ENCODE measurements around the gene KHDC1L.
A peak's percentile ranks its signal among the peaks of the same experiment; 100 is the strongest.
"Not testable (repeated sequence)": the region's sequence is repeated elsewhere in the genome, so short reads cannot be mapped to it uniquely, and the experiment has no call there.

KHDC1L gene, protein sequence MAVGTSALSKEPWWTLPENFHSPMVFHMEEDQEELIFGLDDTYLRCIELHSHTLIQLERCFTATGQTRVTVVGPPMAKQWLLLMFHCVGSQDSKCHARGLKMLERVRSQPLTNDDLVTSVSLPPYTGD

DNA sequence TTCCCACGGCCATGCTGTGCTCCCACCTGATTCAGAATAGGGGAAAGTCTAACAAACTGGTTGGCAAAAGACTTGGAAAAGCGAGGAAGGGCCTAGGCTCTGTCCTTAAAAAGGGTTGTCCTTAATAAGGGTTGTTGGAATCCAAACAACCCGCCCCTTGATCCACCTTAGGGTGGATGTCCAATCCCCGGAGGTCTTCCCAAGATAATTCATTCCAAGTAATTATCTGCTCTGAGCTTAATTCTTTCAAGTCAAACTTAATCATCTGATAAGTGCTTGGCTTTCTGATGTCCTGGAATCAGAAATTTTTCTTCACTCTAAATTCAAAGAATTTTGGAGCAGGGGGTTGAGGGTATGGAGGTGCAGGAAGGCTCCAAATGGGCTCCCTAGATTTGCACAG, at the start of gene KHDC1L:
TSS of gene KHDC1L (minus strand) at position 101 of the 400 bp plus-strand sequence. CDS start at position 13, 88 bp downstream.
- H3K27ac ChIP-seq: no peak within 1 kb of the TSS
- DNase-seq (ENCODE audit: low read depth, low spot score): no peak

DNA sequence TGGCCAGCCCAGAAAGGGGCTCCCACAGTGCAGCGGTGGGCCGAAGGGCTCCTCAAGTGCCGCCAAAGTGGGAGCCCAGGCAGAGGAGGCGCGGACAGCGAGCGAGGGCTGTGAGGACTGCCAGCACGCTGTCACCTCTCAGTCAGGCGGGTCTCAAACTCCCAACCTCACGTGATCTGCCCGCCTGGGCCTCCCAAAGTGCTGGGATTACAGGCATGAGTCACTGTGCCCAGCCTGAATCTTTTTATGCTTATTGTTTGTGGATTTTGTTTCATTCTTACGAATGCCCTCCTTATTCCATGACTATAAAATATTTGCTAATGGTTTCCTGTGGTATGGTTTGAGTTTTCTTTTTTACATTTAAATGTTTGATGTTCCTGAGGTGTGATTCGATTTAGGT, 44.0 kb upstream of the KHDC1L start:
- DNase-seq (ENCODE audit: low read depth, low spot score); H3K27ac ChIP-seq: not testable (repeated sequence)

DNA sequence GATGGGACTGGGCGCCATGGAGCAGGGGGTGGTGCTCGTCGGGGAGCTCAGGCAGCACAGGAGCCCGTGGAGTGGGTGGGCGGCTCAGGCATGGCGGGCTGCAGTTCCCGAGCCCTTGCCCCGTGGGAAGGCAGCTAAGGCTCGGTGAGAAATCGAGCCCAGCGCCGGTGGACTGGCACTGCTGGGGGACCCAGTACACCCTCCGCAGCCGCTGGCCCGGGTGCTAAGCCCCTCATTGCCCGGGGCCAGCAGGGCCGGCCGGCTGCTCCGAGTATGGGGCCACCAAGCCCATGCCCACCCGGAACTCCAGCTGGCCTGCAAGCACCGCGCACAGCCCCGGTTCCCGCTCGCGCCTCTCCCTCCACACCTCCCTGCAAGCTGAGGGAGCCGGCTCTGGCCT, 43.6 kb upstream of the KHDC1L start:
- DNase-seq (ENCODE audit: low read depth, low spot score); H3K27ac ChIP-seq: not testable (repeated sequence)

DNA sequence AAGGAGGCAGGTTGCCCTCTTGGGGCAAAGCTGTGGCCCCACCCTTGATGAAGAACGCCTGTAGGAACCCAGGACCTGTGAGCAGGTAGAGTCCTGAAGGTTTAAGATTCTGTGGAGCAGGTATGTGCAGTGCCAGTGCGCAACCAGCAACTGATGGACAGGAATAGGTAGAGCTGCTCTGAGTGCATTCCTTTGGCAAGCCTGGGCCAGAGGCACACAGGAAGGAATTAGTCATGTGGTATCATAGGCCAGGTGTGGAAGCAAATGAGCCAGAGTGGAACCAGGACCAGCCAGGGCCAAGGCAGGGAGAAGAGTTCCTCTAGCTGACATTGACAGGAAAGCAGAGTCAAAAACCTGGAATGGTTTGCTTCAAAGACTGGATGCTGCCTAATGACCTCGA, 39.1 kb upstream of the KHDC1L start:
- peak; percentile 94 for DNase-seq (ENCODE audit: low read depth, low spot score)
- peak overlapping the region; percentile 80 for H3K27ac ChIP-seq

DNA sequence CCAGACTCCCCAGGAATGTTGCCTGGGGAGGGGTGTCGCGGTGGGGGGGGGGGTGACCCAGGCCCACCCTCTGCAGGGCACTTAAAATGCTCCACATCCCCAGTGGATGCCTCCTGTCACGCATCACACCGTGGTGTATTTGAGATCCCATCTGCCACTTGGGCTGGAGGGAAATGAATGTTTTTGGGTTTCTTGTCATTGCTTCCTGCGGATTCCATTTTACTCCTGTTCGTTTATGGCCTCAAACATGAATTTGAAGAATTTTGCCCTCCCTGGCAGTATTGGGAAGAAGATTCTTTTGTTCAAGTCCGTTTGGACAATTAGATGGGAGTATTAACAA, 38.2 kb upstream of the KHDC1L start:
- no peak for DNase-seq (ENCODE audit: low read depth, low spot score)
- peak overlapping the region; percentile 80 for H3K27ac ChIP-seq

DNA sequence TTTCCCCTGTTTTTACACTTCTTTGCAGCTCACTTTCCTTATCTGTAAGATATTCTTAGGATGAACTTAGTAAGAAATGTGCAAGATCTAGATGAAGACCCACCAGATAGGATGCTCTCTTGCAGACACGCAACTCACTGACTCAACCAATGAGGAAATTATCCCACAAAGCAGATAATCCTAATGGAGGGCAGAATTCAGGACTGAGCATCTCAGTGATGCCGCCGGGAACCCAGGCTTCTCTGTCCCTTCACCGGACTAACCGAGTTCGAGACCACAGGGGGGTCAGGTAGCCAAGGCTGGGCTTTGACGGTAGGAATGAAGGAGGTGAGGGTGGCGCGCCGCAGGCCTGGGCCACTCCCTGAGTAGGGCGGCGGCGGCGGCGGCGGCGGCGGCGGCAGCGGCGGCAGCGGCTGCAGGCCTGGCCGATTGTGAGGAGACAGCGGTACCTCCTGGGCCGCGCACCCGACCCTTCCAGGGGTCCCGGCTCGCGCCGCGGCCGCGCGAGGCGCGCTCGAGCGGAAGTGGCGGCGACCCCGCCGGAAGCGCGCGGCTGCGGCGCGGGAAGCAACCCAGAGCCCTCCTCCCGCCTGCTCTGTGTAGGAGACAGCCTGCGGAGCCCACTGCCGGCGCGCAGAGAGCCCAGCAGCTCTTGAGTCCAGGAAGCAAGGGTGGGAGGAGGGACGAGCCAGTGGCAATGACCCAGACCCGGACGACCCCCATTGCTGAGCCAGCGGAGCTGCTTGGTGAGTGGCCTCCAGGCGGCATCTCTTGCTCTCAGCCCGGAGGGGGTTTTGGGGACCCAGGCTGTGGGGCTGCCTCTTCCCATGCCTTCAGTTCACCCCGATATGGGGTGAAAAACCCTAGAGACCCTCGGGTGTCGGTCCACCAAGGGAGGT, 37.6 kb upstream of the KHDC1L start, which contains the start of gene KHDC1:
TSS of gene KHDC1 (minus strand) at position 526 of the 899 bp plus-strand sequence. CDS start 20,679 bp downstream, outside the sequence.
- H3K27ac ChIP-seq: peak within 1 kb of the TSS; percentile 80

DNA sequence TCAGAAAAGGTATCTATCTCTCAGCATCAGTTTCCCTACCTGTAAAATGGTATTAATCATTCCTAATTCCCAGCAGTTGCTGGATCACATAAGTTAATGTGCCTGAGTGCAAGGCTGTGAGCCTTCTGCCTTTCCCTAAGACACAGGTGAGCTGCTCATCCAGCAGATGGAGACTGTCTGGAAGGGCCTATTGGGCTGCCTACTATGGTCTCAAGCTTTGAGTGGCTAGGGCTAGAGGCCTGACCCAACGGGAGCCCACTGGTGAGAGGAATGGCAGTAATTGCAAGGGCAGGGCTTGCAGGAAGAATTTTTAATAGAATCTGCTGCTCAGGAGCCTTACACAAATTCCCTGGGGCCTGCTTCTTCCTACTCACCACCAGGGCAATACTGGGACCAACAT, 33.4 kb upstream of the KHDC1L start:
- no peak for DNase-seq (ENCODE audit: low read depth, low spot score)

More for the DNA sequence above, 37.6 kb upstream of the KHDC1L start, which contains the start of gene KHDC1:
- no peak for DNase-seq (ENCODE audit: low read depth, low spot score)

DNA sequence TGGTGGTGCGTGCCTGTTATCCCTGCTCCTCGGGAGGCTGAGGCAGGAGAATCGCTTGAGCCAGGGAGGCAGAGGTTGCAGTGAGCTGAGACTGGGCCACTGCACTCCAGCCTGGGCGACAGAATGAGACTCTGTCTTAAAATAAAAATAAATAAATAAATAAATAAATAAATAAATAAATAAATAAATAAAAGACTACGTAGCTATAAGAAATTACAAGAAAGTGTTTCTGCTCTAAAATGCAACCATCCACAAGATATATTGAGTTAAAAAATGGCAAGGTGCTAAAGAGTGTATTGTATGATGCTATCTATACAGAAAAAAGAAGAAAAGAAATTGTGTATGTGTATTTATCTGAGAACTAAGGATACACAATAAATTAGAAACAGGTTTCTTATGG, 29.0 kb upstream of the KHDC1L start:
- not testable (repeated sequence) for DNase-seq (ENCODE audit: low read depth, low spot score); H3K27ac ChIP-seq

More for the DNA sequence above, 33.4 kb upstream of the KHDC1L start:
- no peak overlapping the region for H3K27ac ChIP-seq

DNA sequence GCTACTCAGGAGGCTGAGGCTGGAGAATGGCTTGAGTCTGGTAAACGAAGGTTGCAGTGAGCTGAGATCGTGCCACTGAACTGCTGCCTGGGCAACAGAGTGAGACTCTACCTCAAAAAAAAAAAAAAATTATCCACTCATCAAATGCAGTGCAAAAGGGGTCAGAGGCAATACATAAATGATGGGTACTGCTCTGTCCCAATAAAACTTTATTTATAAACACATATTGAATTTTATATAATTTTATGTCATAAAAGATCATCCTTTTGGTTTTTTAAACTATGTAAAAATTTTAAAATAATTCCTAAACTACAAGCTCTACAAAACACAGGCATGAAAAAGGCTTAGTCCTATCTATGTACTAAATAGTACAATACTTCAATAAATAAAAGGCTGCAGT, 27.4 kb upstream of the KHDC1L start:
- no peak for DNase-seq (ENCODE audit: low read depth, low spot score)
- H3K27ac ChIP-seq: no peak overlapping the region

DNA sequence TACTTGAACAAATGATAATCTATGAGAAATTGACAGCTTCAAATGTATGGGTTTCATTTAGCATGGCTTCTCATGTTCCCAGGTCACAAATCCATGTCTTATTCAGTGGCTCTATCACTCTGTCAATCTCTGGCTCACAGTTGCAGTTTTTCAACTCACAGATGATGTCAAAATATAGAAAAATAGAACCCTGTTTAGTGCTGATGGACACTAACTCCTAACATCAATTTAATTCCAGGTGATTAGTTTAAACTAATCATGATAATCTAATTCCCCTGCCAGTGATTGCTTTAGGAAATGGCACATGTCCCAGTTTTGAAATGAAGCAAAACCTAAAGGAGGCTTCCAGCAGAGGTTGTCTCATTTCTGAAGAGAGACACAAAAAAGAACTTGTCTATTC, 24.7 kb upstream of the KHDC1L start:
- H3K27ac ChIP-seq: no peak overlapping the region
- DNase-seq (ENCODE audit: low read depth, low spot score): no peak

DNA sequence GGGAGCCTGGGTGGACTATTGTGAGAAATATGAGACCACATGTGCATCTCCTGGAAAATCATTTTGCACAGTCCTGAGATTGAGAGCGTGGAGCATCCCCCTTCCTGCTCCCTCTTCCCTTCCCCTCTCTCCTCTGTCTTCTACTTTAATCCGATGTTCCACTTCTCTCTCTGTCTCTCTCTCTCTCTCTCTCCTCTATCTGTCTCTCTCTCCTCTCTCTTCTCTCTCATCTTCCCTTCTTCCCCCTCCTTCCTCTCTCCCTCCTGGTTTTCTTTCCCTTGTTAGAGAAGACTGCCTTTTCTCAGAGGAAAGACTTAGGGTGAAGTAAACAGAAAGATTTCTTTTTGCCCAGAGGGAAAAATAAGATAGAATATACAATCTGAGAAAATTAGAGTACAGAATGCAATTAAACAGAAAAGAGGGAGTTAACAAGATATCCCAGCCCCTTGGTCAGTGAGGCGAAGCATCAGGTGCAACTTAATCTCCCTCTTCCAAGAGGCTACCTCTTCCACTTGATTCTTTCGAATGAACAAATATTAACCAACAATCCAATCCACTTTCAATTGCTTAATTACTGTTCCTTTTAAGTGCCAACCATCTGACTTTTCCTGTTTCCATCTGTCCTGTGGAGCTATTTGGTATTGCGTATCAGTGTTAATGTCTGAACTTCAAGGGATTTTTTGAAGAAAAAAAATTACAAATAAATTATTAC, 23.1 kb upstream of the KHDC1L start:
- H3K27ac ChIP-seq: no peak overlapping the region
- no peak for DNase-seq (ENCODE audit: low read depth, low spot score)

DNA sequence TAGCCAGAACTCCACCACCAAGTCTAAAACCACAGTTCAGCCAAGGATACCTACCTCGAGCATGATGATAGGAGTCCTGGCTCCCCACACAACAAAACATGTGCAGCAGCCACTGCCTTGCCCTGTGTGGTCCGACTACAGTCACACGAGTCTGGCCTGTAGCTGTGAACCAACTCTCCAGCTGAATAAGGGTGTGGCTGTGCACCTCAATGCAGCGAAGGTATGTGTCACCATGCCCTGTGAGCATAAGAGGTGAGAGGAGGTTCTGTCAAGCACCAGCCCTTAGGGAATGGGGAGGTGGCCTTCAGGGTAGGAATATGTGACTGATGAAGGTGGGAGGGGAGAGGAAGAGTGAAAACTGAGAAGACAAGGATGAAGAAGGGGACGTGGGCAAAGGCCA, 16.7 kb upstream of the KHDC1L start:
- DNase-seq (ENCODE audit: low read depth, low spot score): no peak
- no peak overlapping the region for H3K27ac ChIP-seq

DNA sequence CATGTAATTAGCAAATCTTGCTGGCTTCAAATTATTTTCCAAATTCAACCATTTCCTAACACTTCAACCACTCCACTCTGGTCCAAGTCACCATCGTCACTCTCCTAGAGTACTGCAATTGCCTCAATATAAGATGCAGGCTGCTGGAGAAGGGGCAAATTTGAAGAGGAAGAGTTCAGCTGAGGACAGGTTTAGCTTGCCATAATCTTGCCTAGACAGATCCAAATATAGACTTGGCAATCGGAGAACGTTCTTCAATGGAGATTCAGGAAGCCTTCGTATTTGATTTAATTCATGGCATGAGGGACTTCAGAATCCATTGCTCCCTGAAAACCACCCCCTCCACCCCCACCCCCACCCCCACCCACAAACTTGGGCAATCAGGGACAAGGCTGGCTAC, 15.4 kb upstream of the KHDC1L start:
- no peak for DNase-seq (ENCODE audit: low read depth, low spot score)
- H3K27ac ChIP-seq: no peak overlapping the region

DNA sequence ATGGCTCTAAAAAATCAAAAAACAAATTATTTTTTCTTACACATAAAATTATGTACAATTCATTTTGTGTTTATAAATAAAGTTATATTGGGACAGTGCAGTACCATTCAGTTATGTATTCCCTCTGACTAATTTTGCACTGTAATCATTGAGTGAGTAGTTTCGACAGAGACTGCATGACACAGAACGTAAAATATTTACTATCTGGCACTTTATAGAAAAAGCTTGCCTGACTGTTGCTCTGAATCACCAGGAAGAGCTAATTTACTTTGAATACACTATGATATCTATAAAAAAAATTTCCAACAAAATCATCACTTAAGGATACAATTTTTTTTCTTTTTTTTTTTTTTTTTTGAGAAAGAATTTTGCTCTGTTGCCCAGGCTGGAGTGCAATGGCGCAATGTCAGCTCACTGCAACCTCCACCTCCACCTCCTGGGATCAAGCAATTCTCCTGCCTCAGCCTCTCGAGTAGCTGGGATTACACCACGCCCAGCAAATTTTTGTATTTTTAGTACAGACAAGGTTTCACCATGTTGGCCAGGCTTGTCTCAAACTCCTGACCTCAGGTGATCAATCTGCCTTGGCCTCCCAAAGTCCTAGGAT, 11.0 kb upstream of the KHDC1L start:
- peak; percentile 76 for DNase-seq (ENCODE audit: low read depth, low spot score)
- H3K27ac ChIP-seq: peak overlapping the region; percentile 83

DNA sequence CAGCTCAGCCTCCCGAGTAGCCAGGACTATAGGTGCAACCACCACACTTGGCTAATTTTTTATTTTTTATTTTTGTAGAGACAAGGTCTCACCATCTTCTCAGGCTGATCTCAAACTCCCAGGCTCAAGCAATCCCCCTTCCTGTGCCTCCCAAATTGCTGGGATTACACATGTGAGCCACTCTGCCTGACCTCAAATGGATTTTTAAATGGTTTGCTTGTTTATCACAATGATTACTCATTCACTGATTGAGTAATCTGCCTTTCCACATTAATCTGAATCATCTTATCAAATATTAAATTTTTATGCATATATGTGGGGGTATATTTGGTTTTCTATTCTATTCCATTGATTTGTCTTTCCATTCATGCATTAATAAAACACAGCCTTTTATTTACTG, 9.4 kb upstream of the KHDC1L start:
- H3K27ac ChIP-seq: peak overlapping the region; percentile 83
- peak; percentile 46 for DNase-seq (ENCODE audit: low read depth, low spot score)

DNA sequence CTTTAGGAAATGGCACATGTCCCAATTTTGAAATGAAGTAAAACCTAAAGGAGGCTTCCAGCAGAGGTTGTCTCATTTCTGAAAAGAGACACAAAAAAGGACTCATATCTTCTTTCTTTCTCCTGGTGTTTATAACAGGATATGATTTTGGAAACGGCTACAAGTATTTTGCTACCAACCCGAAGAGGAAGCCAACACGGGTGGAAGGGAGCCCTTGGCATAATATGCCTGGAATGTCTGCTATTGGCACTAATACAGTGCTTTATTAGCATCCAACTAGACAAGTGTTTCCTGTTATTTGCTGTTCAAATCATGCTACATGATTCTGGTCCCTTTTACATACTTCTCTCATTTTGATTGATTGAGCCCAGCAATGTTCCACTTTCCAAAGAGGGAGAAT, 8.7 kb upstream of the KHDC1L start:
- H3K27ac ChIP-seq: peak overlapping the region; percentile 83
- DNase-seq (ENCODE audit: low read depth, low spot score): not testable (repeated sequence)

DNA sequence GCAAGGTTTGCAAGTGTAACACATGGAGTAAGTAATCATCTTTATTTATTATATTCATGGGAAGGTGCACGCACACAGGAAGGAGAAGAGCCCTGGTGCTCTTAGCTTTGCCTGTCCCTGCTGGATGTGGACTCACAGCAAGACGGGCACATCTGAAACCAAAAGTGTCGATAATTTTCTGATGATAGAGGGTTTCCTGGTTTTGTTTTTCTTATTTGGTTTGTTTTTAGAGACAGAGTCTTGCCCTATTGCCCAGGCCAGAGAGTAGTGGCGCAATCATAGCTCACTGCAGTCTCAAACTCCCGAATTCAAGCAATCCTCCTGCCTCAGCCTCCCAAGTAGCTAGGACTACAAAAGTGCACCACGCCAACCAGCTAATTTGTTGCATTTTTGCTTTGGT, 7.8 kb upstream of the KHDC1L start:
- no peak for DNase-seq (ENCODE audit: low read depth, low spot score)
- no peak overlapping the region for H3K27ac ChIP-seq

DNA sequence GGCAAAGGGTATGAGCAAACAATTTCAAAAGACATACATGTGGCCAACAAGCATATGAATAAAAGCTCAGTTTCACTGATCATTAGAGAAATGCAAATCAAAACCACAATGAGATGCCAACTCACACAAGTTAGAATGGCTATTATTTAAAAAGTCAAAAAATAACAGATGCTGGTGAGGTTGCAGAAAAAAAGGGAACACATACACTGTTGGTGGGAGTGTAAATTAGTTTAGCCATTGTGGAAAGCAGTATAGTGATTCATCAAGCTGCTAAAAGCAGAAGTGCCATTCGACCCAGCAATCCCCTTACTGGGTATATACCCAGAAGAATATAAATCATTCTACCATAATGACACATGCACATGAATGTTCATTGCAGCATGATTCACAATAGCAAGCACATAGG, 6.7 kb upstream of the KHDC1L start:
- H3K27ac ChIP-seq: no peak overlapping the region
- DNase-seq (ENCODE audit: low read depth, low spot score): no peak

DNA sequence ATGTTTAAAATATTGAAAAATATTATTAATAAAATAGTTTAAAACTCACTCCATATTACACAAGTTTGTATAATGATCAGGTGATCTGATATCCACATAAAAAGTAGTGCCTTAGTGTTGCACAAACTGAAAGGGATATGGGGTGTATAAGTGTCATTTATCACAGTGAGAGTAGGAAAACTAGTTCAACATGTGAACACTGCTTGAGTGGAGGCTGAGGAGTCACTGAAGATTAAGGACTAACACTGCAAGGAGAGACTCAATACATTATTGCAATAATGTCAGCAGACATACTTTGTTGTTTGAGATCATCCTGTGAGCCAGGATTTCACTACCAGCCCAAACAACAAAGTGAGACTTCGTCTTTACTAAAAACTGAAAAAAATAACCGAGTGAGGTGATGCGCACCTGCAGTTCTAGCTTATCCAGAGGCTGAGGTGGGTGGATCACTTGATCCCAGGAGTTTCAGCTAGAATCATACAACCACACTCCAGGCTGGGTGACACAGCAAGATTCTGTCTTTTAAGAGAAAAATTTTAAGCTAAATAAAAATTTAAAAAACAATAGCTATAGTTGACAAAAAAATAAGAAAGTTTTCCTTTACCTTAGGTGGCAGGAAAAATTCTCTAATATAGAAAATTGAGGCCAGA, 2.4 kb upstream of the KHDC1L start:
- H3K27ac ChIP-seq: no peak overlapping the region
- no peak for DNase-seq (ENCODE audit: low read depth, low spot score)

DNA sequence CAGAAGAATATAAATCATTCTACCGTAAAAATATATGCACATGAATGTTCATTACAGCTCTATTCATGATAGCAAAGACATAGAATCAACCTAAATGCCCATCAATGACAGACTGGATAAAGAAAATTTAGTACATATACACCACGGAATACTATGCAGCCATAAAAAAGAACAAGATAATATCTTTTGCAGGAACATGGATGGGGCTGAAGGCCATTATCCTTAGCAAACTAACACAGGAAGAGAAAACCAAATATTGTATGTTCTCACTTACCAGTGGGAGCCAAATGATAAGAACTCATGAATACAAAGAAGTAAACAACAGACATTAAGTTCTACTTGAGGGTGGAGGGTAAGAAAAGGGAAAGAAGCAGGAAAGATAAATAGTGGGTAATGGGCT, 8.4 kb downstream of the KHDC1L start:
- no peak for DNase-seq (ENCODE audit: low read depth, low spot score)
- H3K27ac ChIP-seq: no peak overlapping the region

All from epithelial cell of prostate (primary cell).